Activated gamma-delta T cell (primary cell): Measurements from ENCODE around the gene ALPI.

Experiments
- DNase-seq: peaks from one replicate; lab custom pipeline; 2025; lab: John Stamatoyannopoulos, UW

The ALPI gene

DNA sequence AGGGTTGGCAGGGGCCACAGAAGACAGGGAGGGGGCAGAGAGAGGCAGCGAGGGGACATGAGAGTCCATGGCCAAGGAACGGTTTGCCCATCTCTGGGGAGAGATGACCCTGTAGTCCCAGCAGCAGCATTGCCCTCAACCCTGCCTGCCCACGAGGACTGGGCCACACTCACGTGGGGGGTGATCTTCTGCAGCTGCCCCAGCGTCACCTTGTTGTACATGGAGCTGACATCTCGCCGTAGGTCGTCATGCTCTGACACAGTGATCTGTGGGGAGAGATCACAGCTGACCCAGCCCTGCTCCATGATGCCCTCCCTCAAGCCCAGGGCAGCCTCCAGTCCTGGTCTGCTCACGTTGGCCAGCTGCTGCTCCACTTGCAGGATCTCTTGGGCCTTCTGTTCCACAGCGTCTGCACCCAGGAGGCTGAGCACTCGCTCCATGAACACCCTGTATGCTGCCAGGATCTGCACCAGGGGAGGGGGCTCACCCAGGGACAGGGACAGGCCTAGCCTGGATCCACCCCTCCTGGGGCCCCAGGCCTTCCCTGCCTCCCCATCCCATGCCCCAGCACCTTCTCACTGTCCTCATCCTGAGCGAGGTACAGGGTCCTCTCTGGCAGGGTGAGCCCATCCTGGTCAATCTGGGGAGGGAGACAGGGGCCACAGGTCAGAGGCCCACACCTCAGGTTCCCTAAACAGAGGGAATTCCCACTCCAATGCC, 28.8 kb downstream of the ALPI start:
- DNase-seq: no peak

DNA sequence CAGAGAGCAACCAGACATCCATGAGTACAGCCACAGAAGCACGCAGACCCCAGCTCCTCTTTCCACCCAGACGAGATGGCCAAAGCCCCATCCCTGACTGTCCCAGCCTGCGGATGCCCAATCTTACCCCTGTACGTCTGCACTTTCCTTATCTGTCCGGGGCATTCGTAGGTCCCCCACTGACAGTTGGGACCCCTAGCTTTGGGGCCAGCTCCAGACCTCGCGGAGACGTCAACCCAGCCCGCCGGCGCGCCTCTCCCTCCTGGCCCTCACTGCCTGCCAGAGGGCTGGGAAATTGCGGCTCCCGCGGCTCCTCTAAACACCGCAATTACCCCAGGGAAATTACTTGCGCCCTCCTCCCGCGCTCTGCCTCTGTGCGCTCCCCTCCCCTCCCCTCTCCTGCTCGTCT, 29.4 kb downstream of the ALPI start:
- no peak for DNase-seq

DNA sequence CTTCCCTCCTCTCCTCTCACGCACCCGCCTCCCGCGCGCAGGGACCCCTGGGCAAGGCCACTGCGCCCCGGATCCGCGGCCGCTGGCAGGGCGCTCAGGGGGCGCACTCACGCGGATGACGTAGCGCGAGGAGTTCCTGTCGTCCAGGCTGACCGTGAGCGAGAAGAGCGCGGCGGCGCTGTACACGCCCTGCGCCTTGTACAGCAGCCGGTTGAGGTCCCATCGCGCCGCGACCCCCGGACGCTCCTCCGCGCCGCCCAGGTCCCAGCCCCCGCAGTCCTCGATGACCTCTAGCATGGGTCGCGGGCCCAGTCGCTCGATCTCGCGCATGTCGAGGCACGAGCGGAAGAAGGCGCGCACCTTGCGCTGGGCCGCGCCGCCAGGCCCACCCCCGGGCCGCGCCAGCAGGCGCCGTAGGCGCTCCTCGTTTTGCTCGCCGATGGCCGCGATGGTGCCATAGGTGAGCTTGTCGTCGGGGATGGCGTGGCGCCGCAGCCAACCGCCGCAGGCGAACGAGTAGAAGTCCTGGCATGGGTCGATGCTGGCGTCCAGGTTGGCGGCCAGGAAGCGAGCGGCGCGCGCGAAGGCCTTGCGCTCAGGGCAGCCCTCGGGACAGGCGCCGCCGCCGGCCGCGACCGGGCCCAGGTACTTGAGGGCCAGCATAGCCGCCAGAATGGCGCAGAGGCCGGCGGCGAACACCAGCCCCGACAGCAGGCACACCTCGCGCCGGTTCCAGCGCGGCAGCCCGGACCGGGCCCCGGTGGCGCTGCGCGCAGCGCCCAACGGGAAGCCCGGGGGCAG, 30.0 kb downstream of the ALPI start:
- no peak for DNase-seq

DNA sequence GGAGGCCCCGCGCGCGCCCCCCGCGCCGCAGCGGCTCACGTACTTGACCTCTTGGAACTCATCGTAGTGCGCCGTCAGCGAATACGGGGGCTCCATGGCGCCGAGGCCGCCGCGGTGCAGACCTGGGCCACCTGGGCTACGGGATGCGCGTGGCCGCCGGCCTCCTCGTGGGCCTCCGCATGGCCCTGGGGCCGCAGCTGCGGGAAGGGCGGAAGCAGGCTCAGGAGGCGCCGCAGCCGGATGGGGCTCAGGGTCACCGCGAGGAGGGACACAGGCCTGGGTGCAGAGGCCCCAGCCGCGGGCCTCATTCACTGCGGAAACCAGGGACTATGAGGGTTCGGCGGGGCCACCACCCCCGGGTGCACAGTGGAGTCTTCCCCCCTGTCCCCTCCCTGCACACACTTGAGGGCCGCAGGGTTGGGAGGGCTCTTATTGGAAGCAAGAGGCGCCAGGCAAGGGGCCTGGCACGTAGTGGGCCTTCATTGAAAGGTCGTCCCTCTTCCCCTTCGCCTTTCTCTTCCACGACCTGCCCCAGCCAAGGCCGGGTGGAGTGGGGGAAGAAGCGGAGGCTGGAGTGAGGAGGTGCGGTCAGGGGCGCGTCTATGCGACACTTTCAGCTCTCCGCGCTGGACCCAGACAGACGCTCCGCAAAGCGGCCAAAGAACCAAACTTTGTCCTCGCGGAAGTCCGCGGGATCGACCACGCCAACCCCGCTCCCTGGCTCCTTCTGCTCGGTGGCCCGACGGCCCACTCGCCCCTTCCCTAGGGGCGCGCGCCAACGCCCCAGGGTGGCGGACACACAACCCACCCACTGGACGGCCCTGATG, 30.8 kb downstream of the ALPI start:
- DNase-seq: no peak

DNA sequence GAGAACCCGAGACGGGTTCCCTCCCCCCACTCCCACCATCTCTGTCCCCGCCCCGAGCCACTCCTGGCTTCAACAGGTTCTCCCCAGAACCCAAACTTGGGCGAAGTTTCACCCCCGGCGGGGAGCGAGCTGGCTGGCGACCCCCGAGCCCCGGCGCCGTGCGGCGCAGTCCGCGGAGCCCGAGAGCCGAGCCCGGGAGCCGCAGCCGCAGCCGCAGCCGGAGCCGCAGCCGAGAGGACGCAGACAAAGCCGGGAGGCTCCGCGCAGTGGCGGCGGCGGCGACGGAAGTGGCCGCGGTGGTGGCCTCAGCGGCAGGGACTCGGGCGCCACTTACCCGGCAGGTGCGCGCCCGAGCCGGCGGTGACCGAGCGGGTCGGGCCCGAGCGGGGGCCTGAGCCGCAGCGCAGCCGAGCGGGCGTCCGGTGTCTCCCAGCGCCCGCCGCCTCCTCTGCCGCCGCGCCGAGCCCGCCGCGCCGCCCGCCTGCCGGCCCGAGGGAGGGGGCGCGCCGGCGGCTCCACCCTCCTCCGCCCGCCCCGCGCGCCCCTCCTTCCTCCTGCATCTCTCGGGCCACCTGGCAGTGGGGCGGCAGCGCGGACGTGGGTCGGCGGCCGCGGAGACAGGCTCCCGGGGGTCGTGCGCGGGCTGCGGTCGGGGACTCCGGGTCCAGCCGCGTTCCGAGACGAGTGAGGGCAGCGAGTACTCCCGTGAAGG, 31.6 kb downstream of the ALPI start, which contains the start of gene ECEL1:
TSS of gene ECEL1 (minus strand) at position 450 of the 712 bp plus-strand sequence. CDS start 1,181 bp downstream, outside the sequence.
- DNase-seq: no peak

DNA sequence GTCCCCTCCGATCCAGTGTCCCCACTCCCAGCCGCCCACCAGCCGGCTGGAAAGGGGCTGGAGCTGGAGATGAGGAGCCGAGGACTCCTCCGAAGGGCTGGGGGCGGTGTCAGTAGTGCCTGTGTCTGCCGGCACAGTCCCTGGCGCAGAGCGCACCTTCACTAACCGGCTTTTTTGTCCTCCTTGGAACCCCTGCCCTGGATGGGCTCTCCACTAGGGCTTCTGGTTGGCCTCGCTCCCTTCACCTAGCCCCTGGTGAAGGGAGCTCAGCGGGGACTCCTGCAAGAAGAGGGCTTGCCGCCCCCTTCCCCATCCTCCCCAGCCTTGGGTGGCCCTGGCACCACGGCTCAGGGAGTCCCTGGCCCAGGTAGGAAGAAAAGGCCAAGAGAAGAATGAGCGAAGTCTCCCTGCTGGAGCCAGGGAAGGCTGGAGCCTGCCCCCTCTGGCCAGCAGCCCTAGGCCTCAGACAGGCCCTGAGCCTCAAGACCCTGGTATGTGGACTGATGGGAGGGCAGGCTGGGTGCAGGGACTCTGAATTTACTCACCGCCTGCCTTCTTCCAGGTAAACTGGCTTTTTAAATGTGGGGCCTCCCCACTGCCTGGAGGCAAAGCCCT, 32.3 kb downstream of the ALPI start:
- DNase-seq: no peak

DNA sequence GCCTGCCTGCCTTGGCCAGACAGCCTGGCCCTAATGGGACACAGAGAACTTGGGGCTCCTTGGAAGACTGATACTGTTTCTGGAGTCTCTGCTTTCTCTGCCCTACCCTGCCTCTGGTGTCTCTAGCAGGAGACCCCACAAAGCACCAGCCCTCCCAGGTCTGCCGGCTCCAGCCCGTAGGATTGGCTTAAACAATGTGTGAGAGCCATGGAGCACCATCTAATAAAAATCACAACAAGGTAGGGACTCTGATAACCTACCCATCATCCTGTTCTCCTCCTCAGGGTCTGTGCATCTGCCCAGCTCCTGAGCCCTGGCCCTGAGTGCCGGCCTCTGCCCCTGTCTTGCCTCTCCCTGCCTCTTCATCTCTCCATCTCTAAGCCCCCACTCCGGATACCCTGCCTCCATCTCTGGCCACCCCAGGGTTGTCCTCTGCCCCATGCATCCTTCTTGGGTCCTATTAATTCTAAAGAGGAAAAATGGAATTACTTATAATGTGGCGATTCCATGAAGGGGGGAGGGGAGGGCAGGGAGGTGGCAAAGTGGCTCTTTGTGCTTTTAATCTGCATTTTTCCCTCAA, 32.9 kb downstream of the ALPI start:
- DNase-seq: no peak

DNA sequence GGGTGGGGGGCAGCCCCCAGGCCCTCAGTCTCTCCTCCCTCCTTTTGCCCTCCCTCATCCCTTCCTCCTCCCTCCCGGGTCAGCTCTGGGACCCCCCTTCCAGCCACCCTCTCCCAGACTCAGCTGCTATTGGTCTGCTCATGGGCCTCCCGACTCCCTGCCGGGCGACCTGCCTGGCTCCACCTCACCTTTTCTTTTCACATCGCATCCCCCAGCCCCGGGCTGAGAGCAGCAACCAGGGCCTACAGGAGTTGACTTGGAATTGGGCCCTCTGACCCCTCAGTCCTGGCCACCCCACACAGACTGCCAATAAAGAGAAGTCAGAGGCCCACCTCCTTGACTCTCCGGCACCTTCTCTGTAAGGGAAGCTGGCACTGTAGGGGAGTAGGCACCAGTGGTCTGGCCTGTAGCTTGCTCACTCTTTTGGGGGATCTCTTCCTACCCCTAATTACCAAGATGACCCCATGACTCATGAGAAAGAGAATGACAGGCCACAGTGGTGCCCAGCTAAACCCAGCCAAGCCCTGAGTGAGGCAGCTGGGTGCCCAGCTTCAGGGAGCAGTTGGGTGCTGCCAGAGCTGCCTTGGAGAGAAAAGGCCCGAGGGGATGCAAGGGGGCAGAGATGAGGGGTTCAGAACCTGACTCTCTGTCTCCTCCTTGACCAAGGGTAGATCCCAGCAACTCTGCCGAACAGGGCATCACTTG, 33.7 kb downstream of the ALPI start:
- DNase-seq: no peak

DNA sequence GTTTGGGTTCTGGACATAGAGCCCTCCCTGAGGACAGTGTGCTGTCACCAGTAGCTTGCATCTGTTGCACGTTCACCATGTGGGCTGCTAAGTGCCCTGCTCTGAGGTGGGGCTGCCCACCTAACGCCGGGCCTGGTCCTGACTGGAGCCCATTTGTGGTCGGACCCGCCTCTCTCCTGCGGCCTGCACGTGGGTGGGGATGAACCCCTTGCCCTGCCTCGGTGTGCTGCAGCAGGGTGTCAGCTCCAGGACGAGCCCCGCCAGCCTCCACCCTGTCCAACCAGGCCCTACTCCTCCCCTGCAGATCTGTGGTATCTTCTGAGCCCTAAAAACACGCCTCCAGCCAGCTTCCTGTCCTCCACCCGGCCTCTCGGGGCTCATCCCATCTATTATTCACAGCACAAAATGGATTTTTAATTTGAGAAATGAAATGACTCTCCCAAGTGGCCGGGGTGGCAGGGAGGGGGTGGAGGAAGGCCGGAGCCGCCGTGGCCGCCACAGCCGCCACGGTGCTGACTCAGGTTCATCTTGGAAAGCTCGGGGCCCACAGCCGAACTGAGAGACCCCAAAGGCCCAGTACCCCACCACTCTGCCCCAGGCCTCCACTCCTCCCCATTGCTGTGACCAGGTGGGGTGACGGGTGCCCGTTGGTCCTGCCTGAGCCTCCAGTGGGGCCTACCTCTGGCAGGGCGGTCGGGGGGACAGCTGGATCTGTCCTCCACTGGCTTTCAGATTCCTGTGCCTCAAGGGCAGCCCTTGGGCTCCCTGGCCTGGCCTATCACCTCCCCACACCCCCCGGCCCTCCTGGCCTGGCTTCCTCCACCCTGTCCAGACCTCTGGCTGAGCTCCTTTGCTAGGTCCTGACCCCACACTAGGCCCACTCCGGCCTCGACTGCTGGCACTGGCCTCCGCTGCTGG, 34.5 kb downstream of the ALPI start:
- no peak for DNase-seq

DNA sequence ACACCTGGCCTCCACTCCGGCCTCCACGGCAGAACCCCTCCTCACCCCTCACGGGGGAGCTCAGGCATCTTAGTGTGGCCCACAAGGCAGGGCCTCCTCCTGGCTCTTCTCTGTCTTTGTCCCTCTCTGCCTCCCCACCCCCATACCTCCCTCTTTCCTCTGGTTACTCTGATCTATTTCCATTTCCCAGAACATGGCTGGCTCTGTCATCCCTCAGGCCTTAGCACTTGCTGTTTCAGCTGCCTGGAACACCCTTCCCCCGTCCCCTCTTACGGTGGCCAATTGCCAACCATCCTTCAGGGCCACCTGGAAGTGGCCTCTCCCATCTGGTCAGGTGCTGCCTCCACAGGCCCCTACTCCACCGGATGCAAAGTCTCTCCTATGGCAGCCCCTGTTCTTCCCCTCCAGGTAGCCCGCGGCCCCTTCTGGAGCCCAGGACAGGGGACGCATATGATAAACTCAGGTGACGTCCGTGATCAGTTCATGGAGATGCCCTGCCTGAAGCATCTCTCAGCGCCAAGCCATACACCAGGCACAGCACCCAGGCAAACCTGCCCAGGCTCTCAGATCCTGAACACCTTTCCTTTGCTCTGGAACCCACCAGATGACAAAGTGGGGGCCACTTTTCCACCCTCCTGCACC, 35.3 kb downstream of the ALPI start:
- no peak for DNase-seq

DNA sequence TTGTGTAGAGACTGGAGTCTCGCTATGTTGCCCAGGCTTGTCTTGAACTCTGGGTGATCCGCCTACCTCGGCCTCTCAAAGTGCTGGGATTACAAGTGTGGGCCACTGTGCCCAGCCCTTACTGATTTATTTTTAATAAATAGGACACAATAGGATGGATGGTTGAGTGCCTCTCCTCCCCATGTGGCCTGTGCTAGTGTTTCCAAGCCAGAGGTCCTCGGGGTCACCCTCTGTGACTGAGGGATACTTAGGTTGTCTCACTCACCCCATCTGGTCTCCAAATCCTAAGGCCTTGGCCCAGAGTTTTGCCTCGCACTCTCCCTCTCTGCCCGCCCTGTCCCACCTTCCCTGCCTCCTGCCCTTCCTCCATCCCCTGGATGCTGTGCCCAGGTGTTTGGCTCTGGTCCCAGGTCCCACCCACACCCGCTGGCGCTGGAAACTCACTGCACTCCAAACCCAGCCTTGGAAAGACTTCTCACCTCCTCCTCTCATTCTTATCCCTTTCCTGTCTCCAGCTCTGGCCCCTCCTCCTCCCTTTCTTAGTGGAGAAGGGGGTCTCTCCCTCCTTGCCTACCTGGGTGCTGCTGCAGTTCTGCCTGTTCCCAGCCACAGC, 36.4 kb downstream of the ALPI start:
- DNase-seq: no peak

DNA sequence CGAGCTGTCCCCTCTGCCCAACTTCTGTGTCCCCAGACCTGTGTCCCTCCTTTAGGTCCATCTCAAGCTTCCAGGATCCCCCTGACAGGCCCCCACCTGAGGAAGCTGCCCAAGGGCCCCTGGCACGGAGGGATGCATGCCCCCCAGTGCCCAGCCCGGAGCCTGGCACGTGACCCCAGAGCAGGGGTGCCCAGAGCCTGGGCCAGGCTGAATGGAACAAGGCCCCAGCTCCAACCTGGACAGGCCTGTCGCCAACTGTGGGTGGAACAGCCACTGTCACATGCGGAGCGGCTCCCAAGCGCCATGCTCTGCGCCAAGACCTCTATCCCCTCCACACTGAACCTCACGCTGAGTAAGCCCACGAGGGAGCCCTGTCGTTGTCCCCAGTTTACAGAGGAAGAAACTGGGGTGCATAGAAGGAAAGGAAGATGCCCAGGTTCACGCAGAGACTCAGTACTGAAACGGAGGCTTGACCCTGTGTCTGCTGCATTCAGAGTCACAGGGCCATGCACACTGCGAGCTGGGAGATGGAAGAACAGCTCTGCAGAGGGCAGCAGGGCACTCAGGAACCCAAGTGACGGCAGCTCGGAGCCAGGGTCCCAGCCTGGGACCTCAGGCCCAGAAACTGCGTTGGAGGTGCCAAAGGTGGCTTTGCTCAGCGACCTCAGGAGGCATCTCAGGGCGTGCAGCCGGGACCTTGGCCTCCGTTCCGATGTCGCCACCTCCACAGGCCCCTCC, 37.2 kb downstream of the ALPI start:
- DNase-seq: no peak

DNA sequence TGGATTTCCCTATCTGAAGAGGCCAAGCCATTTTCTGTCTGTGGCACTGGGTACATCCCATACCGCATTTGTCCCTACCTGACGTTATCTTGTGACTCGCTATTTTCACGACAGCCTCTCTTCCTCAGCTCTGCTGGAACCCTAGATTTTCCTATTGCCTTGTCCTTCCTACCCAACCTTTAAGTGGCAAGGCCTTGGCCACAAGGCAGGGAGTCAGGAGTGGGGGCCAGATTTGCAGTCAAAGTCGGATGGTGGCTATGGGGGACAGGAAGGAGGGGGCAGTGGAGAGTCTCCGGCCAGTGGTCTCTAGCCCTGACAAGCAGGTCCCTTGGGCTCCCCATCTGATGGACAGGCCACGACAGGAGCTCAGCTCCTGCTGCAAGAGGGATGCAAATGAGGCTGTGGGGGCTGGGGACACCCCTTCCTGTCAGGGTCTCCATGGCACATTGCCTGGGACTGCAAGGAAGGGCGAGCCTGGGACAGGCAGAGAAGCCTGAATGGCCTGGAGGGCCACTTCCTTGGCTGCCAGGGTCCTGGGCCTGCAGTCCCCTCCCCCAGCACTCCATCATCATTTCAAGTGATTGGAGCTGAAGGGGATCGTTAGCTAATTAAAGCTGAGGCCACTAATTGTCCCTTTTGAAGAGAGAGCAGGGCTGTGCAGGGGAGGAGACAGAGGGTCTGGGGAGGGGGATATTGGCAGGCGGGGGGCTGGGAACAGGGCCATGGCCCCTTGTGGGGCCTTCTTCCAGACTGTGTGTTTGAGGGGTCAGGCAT, 37.9 kb downstream of the ALPI start:
- DNase-seq: no peak

DNA sequence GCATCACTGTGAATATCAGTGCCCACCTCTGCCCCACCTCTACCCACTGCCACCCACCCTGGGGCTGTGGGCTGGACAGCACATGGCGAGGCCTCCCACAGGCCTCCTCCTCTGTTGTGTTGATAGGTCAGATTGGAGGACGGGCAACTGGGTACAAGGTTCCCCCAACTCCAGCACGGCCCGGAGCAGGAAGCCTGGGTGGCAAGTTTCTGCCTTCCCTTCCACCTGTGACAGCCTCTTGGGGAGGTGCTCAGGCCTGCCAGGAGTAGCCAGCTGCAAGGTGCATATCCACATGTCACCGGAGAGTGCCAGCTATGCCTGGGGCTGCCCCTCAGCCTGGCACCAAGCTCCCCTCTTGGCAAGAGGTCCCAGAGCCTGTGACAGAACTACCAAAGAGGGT, 38.6 kb downstream of the ALPI start:
- no peak for DNase-seq

DNA sequence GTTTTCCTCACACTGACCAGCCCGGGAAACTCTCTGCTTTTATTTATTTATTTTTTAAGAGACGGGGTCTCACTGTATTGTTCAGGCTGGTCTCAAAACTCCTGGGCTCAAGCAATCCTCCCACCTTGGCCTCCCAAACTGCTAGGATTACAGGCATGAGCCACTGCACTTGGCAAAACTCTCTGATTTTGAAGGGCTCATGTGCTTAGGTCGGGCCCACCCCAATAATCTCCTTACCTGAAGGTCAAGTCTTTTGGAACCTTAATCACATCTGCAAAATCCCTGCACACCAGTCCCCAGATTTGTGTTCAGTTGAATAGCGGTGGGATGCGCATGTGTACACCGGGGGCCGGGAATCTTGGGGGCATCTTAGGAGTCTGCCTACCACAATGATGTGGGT, 39.3 kb downstream of the ALPI start:
- no peak for DNase-seq

DNA sequence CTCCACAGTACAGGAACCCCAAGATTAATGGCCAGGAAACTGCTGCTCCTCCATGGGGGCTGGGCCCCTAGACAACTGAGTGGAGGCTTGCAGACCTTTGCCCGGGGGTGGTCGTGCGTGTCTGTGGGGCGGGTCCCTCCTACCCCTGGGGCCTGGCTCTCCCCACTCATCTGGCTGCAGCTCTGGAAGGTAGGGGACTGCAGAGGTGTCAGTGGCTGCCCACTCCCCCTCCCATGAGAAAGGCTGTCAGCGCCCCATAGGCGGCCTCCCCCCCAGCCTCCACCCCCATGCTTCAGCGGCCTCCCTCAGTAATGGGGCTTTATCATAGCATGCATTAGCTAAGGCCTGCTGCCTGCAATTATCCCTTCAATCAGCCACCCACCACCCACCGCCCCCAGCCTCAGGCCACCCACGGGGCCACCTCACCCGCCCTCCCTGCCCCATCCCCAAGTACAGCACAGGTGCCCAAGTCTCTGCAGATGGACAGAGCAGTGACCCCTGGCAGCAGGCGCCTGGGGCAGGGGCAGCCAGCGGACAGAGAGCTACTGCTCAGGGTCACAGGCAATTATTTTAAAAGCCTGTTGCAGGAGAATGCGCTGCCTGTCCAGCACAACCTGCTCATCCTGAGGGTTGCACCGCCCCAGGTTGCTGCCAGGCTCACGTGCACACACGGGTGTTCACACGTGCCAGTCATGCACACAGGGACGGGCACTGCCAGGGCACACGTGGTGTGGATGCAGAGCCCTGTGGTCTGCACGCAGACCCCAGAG, 40.7 kb downstream of the ALPI start:
- DNase-seq: no peak
